Colonic mucosa (tissue), 4 donors: ENCODE results near the gene IZUMO2. TPM values are rescaled to one million over a fixed set of nuclear protein-coding genes. Genes with fewer than 3 reads are reported as not detected.

ENCODE experiments used
- DNase-seq: peaks from one replicate; pipeline ENCODE4 v3.0.0-alpha.2; 2020
- H3K27ac ChIP-seq: fragments of 200-600 bp; one replicate; pipeline ENCODE4 v1.8.0; 2021
- H3K27me3 ChIP-seq: fragments of 200-600 bp; one replicate; pipeline ENCODE4 v1.8.0; 2021
- H3K36me3 ChIP-seq: fragments of 200-600 bp; one replicate; pipeline ENCODE4 v1.8.0; 2021
- H3K4me1 ChIP-seq: fragments of 200-600 bp; one replicate; pipeline ENCODE4 v1.8.0; 2021; ENCODE audit warnings: mild to moderate bottlenecking
- H3K4me3 ChIP-seq: fragments of 200-600 bp; one replicate; pipeline ENCODE4 v1.8.0; 2021
- H3K9ac ChIP-seq, 2 donors: one replicate each; pipeline ENCODE4 v1.7.0; 2013; ENCODE audit warnings: control low read depth in 2 of 2, low read depth in 2 of 2, low read length in 2 of 2
- H3K9me3 ChIP-seq: fragments of 200-600 bp; one replicate; pipeline ENCODE4 v1.8.0; 2021
- intact Hi-C: fragments of 100-400 bp; cut with DNase I; formaldehyde crosslinking; loops from one replicate; pipeline ENCODE4 v1.14.1; 2022
- total RNA-seq, 2 donors: library from RNA; stranded (reverse); fragmentation: NEBNext Ultra II Directional in 1 of 2; extraction: Animal tissue kit (Norgen Biotek cat#: 25700) in 1 of 2; gene quantifications; one replicate each; pipeline ENCODE4 v1.2.1, GENCODE V29; 2021
- TF ChIP-seq, protein P1 (sequence below): fragments of 200-600 bp; IDR thresholded peaks from one replicate; pipeline ENCODE4 v1.8.0; 2022; ENCODE audit warnings: antibody characterized with exemption, mild to moderate bottlenecking
- donor health status: healthy.
- donor health status: DM: no; HTN: no; CAD: no.
- donor health status: DM: no; HTN: no; CAD: no.

Gene IZUMO2
- total RNA-seq, 2 donors from 2014 or later = 0.49 TPM; not detected in 1

DNA sequence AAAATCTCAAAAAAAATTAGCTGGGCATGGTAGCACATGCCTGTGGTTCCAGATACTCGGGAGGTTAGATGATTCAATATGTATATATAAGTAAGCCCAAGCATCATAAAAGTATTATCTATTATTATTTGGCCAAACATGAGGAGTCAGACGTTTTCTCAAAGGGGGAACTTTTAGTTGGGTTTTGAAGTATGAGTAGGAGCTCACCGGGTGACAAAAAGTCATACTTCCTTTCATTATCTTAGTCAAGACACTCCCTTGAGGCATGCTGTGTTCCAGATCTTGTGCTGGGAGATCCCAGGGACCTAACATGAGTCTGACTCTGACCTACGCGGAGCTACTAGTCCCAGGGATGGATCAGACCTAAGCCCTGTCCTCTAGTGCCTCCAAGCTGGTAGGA lies 32.1 kb upstream of the IZUMO2 start:
- Histone ChIP-seq H3K27me3 (no peaks in the 10 kb centered on the region), H3K9ac (no peak overlapping the region), H3K27ac (no peak overlapping the region), H3K4me1 (no peaks in the 10 kb centered on the region), H3K9me3 (no peaks in the 10 kb centered on the region), H3K4me3 (no peak overlapping the region), H3K36me3 (no peaks in the 10 kb centered on the region)
- TF ChIP-seq, protein P1, sequence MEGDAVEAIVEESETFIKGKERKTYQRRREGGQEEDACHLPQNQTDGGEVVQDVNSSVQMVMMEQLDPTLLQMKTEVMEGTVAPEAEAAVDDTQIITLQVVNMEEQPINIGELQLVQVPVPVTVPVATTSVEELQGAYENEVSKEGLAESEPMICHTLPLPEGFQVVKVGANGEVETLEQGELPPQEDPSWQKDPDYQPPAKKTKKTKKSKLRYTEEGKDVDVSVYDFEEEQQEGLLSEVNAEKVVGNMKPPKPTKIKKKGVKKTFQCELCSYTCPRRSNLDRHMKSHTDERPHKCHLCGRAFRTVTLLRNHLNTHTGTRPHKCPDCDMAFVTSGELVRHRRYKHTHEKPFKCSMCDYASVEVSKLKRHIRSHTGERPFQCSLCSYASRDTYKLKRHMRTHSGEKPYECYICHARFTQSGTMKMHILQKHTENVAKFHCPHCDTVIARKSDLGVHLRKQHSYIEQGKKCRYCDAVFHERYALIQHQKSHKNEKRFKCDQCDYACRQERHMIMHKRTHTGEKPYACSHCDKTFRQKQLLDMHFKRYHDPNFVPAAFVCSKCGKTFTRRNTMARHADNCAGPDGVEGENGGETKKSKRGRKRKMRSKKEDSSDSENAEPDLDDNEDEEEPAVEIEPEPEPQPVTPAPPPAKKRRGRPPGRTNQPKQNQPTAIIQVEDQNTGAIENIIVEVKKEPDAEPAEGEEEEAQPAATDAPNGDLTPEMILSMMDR = no peak
- intact Hi-C loops = no loop called here
- no peak for DNase-seq

DNA sequence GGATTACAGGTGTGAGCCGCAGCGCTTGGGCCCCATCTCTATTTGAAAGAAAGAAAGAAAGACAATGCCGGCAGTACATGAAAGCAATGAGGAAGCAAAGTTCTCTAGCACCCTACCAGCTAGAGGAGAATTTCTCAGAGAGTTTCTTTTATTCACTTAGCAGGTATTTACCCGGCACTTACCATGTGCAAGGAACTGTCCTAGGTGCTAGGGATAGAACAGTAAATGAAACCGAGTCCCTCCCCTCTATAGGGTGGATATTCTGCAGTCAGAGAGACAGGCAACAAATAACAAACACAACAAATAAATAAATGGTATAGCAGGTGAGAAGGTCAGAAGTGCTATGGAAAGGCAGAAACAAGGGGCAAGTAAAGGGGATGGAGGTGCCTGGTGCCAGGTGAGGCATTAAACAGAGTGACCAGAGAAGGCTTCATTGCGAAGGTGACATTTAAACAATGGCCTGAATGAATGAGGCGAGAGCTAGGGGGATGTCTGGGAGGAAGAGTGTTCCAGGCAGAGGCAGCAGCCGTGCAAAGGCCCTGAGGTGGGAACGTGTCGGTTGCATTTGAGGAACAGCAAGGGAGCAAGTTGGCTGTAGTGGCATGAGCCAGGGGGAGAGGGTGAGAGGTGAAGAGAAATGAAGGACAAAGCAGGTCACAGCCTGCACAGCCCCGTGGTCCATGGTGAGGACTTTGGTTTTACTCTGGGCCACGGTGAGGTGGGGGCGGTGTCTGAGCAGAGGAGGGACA lies 29.6 kb upstream of the IZUMO2 start:
- intact Hi-C loops = no loop called here
- DNase-seq = no peak
- no peak overlapping the region for H3K27ac ChIP-seq

GRCh38 chr19:50191216-50191615 lies 28.1 kb upstream of the IZUMO2 start:
- intact Hi-C loops = no loop called here
- H3K4me3 ChIP-seq = peak overlapping the region; percentile 17
- H3K27me3 ChIP-seq = no peaks in the 10 kb centered on the region
- H3K36me3 ChIP-seq = no peaks in the 10 kb centered on the region
- TF ChIP-seq, protein P1 = no peak
- peak overlapping the region; percentile 37 to 70 for H3K9ac ChIP-seq
- no peaks in the 10 kb centered on the region for H3K9me3 ChIP-seq
- peak overlapping the region; percentile 79 for H3K27ac ChIP-seq
- H3K4me1 ChIP-seq = no peaks in the 10 kb centered on the region
- DNase-seq = no peak

More for the DNA sequence above, 29.6 kb upstream of the IZUMO2 start:
- no peak overlapping the region for H3K4me3 ChIP-seq
- no peaks in the 10 kb centered on the region for H3K36me3 ChIP-seq
- H3K27me3 ChIP-seq = no peaks in the 10 kb centered on the region
- H3K9me3 ChIP-seq = no peaks in the 10 kb centered on the region
- H3K9ac ChIP-seq = no peak overlapping the region
- TF ChIP-seq, protein P1 = no peak
- no peaks in the 10 kb centered on the region for H3K4me1 ChIP-seq

DNA sequence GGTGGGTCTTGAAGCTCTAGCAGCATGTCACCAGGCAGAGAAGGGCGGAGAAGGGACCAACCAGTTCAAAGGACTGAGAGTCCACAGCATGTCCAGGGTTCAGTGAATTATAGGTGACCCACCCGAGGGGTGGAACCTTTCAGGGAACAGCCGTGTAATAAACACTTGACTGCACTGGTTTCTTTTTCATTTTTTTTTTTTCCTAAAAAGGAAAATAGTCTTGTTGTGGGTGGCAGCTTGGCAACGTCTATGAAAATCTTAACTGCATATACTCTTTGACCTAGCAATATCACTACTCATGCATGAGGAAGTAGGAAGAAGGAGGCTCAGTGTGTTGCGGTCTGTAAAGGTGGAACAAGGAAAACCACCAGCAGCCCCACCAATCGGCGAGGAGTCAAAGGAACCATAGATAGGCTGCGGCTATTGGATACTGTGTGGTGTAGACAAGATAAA lies 27.4 kb upstream of the IZUMO2 start:
- Histone ChIP-seq H3K27ac (peak overlapping the region; percentile 79), H3K9ac (peak overlapping the region; percentile 58 to 95), H3K27me3 (no peaks in the 10 kb centered on the region), H3K4me1 (no peaks in the 10 kb centered on the region), H3K4me3 (peak overlapping the region; percentile 48), H3K36me3 (no peaks in the 10 kb centered on the region), H3K9me3 (no peaks in the 10 kb centered on the region)
- TF ChIP-seq, protein P1 = no peak
- DNase-seq = peak; percentile 89
- intact Hi-C loops = no loop called here

DNA sequence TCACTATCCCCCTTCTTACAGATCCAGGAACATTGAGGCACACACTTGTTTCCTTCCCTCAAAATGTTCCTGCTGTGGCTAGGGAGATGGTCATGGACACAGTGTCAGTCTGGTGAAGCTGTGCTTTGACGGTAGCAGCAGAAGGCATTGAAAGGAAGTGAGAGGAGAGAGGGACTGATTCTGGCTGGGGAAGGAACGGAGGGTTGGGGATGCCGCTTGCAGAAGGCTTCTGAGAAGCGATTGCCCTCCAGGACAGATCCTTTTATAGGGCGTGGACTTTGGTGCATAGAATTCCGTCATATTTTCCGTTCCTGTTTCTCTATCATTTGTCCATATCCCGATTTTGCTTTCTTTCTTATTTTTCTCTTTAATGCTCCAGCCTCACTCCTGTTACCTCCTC lies 26.2 kb upstream of the IZUMO2 start:
- no peaks in the 10 kb centered on the region for H3K4me1 ChIP-seq
- peak overlapping the region; percentile 79 for H3K27ac ChIP-seq
- peak; percentile 68 for DNase-seq
- H3K9ac ChIP-seq = peak overlapping the region; percentile 31 to 95
- H3K4me3 ChIP-seq = peak overlapping the region; percentile 48
- no peaks in the 10 kb centered on the region for H3K27me3 ChIP-seq
- H3K36me3 ChIP-seq = no peaks in the 10 kb centered on the region
- H3K9me3 ChIP-seq = no peaks in the 10 kb centered on the region
- TF ChIP-seq, protein P1 = no peak
- intact Hi-C loops = no loop called here
